Measurements from ENCODE around the gene LDB2.

DNA sequence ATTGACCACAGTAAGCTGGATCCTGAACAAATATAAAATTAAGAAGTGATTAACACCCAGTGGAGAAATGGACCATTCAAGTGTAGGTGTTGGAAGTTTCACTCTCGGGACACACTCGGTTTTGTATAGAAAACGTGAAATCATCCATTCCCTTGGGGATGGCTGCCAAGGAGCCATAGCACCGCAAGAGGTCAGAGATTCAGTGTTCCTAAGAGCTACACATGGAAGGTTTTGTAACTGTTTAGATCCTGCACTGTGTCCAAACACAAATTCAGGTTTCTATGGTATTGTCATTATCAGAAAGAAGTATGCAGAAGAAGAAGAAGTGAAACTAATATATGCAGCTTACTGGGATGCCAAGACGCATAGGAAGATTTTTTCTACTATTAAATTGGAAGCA, 281.0 kb downstream of the LDB2 start:
- TF ChIP-seq, protein P1, sequence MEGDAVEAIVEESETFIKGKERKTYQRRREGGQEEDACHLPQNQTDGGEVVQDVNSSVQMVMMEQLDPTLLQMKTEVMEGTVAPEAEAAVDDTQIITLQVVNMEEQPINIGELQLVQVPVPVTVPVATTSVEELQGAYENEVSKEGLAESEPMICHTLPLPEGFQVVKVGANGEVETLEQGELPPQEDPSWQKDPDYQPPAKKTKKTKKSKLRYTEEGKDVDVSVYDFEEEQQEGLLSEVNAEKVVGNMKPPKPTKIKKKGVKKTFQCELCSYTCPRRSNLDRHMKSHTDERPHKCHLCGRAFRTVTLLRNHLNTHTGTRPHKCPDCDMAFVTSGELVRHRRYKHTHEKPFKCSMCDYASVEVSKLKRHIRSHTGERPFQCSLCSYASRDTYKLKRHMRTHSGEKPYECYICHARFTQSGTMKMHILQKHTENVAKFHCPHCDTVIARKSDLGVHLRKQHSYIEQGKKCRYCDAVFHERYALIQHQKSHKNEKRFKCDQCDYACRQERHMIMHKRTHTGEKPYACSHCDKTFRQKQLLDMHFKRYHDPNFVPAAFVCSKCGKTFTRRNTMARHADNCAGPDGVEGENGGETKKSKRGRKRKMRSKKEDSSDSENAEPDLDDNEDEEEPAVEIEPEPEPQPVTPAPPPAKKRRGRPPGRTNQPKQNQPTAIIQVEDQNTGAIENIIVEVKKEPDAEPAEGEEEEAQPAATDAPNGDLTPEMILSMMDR (IDR thresholded peaks at IDR 0.05) = no peak
- TF ChIP-seq EZH2 (IDR thresholded peaks at IDR 0.05; ENCODE audit: borderline replicate concordance, insufficient read depth, low read depth, low read length, poor library complexity, severe bottlenecking) = no peak
